GM20431 (cell line): ENCODE results near the gene SCN1A.
"Not testable (repeated sequence)": the region's sequence is repeated elsewhere in the genome, so short reads cannot be mapped to it uniquely, and the experiment has no call there.

Source experiments
- in situ Hi-C: fragments of 300-500 bp; cut with MseI, MboI; formaldehyde crosslinking; loops from one replicate; pipeline ENCODE4 v1.15.0; 2020; ENCODE audit warnings: low sequenced_read_pairs; ENCODE audit not compliant: unreplicated experiment

The SCN1A gene

DNA sequence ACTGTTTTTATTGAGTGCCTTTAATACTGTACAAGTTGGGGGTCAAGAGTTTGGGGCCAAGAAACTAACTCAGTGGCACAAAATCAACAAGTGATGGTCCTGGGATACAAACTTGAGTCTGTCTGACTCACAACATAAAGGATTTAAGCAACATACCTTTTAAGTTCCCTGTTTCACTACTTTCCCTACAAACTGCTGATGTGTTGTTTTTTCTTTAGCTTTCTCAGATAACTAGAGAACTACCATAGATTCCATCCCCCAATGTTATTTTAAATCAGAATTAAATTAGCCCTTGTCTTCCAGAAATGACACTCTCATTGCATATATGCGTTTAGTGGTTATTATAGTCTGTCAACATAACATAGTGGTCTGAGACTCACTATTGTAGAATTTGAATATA lies 116.2 kb downstream of the SCN1A start:
- in situ Hi-C loops: no loop called here

GRCh38 chr2:166000401-166000800 lies 127.4 kb downstream of the SCN1A start:
- in situ Hi-C loops: no loop called here

DNA sequence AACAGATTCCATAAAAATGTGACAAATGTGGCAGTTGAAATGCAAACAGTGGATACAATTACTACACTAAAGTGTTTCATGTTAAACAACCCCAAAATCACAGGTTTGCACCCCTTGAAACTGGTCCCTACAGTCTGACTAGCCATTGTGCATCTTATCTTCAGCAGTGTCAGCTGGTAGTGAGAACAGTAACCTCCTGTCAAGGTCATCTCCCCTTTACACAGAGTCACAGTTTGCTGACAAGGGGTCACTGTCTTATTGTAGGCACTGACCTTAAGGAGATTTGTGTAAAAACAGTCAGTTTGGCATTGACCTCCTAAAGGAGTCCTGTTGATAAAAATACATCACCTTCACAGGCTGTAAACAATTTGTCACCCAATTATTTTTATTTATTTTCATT lies 137.0 kb downstream of the SCN1A start:
- in situ Hi-C loops: no loop called here

GRCh38 chr2:165989851-165990250 lies 138.0 kb downstream of the SCN1A start:
- in situ Hi-C loops: no loop called here

- in situ Hi-C loops: no loop called here
Measured at GRCh38 chr2:165985120-165985519, 142.7 kb downstream of the SCN1A start.

DNA sequence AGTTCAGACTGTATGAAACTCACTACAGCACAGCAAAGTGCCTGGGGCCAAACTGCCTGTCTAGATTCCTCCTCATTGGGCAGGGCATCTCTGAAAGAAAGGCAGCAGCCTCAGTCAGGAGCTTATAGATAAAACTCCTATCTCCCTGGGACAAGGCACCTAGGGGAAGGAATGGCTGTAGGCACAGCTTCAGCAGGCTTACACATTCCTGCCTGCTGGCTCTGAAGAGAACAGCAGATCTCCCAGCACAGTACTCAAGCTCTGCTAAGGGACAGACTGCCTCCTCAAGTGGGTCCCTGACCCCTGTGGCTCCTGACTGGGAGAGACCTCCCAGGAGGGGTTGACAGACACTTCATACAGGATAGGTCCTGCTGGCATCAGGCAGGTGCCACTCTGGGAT lies 155.7 kb downstream of the SCN1A start:
- in situ Hi-C loops: not testable (repeated sequence)

GRCh38 chr2:165970663-165971062 lies 157.2 kb downstream of the SCN1A start:
- in situ Hi-C loops: no loop called here

GRCh38 chr2:165969227-165969626 lies 158.6 kb downstream of the SCN1A start:
- in situ Hi-C loops: no loop called here

- in situ Hi-C loops: no loop called here
Measured at GRCh38 chr2:165967746-165968145, 160.1 kb downstream of the SCN1A start.

- in situ Hi-C loops: no loop called here
Measured at GRCh38 chr2:165961818-165962217, 166.0 kb downstream of the SCN1A start.

GRCh38 chr2:165959371-165959770 lies 168.4 kb downstream of the SCN1A start:
- in situ Hi-C loops: no loop called here

DNA sequence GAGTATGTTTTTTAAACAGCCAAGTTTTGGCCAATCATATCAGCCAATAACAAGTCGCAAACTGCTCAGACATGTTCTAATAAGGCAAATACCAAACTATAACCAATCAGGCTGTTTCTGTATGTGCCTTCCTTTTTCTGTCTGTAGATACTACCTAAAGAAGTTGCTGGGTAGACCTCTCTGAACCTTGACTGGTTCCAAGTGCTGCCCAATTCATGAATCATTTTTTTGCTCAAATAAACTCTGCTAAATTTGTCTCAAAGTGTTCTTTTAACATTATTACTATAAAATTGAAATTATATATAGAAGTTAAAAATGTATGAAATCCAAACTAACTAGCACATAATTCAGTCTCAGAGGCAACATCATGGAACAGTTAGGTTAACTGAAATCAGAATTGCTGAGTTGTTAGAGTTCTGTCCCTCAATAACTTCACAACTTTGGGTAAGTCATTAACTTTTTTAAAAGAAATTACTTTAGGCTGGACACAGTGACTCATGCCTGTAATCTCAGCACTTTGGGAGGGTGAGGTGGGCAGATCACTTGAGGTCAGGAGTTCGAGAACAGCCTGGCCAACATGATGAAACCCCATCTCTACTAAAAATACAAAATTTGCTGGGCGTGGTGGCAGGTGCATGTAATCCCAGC lies 169.4 kb downstream of the SCN1A start:
- in situ Hi-C loops: no loop called here

- in situ Hi-C loops: no loop called here
Measured at GRCh38 chr2:165957030-165957675, 170.7 kb downstream of the SCN1A start.

GRCh38 chr2:165953655-165954606 lies 173.9 kb downstream of the SCN1A start, which contains the start of gene TTC21B:
TTC21B (minus strand) TSS chr2:165953776; CDS start chr2:165953705, 71 bp downstream.
- in situ Hi-C loops: no loop called here

GRCh38 chr2:165953306-165953654 lies 174.5 kb downstream of the SCN1A start:
- in situ Hi-C loops: no loop called here

GRCh38 chr2:165952741-165953211 lies 175.0 kb downstream of the SCN1A start:
- in situ Hi-C loops: no loop called here

- in situ Hi-C loops: no loop called here
Measured at GRCh38 chr2:165952085-165952484, 175.7 kb downstream of the SCN1A start.

- in situ Hi-C loops: no loop called here
Measured at GRCh38 chr2:165950438-165950837, 177.4 kb downstream of the SCN1A start.

DNA sequence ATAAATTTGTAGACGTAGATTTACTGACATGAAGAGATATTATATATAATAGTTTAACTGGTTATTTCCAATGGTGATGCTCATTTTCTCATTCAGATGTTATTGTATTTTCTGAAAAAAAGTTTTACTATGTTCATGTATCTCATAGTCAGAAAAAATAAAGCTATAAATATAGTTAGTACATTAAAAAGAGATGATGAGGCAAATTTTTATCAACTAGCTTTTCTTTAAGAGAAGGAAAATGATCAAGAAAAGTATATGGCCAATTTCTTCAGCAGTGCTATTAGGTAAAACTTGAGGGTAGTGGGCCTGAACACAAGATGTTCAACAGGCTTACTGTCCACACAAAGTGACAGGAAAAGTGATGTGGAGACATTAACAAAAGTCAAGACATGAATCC lies 186.0 kb downstream of the SCN1A start:
- in situ Hi-C loops: no loop called here

- in situ Hi-C loops: no loop called here
Measured at GRCh38 chr2:165938237-165938636, 189.6 kb downstream of the SCN1A start.
